GM12878 (cell line): Measurements from ENCODE around the gene PRKACG. TPM values are rescaled to one million over a fixed set of nuclear protein-coding genes. Genes with fewer than 3 reads are reported as not detected.

Experiments used
- DPF2 ChIP-seq: fragments of 450-650 bp; IDR thresholded peaks from 2 replicates; pipeline ENCODE4 v1.6.1; 2017; ENCODE audit warnings: mild to moderate bottlenecking
- E2F8 ChIP-seq: fragments of 450-650 bp; IDR thresholded peaks from 2 replicates; pipeline ENCODE4 v1.6.1; 2018; ENCODE audit warnings: mild to moderate bottlenecking, low read depth, moderate library complexity; ENCODE audit not compliant: partially characterized antibody
- FOXM1 ChIP-seq: IDR thresholded peaks from 2 replicates; pipeline ENCODE4 v1.6.1; 2012; ENCODE audit warnings: low read depth, mild to moderate bottlenecking, inconsistent platforms, low read length, moderate library complexity
- NFYA ChIP-seq: IDR thresholded peaks from 2 replicates; pipeline ENCODE4 v1.6.1; 2011; ENCODE audit warnings: low read depth, mild to moderate bottlenecking, low read length, improper control_type of control experiment, borderline replicate concordance
- NKRF ChIP-seq: fragments of 450-650 bp; conservative IDR thresholded peaks from 2 replicates; pipeline ENCODE4 v1.6.1; 2017; ENCODE audit warnings: mild to moderate bottlenecking, moderate library complexity
- NR2C1 ChIP-seq: fragments of 450-650 bp; IDR thresholded peaks from 2 replicates; pipeline ENCODE4 v1.6.1; 2017; ENCODE audit warnings: antibody characterized with exemption, mild to moderate bottlenecking, moderate library complexity
- PAX8 ChIP-seq: fragments of 450-650 bp; IDR thresholded peaks from 2 replicates; pipeline ENCODE4 v1.6.1; 2017; ENCODE audit warnings: mild to moderate bottlenecking, moderate library complexity
- PKNOX1 ChIP-seq: fragments of 450-650 bp; IDR thresholded peaks from 2 replicates; pipeline ENCODE4 v1.6.1; 2016; ENCODE audit warnings: mild to moderate bottlenecking
- PML ChIP-seq: IDR thresholded peaks from 2 replicates; pipeline ENCODE4 v1.6.1; 2012; ENCODE audit warnings: low read length, inconsistent platforms
- POLR2AphosphoS5 ChIP-seq: IDR thresholded peaks from 2 replicates; pipeline ENCODE4 v1.6.1; 2011; ENCODE audit warnings: mild to moderate bottlenecking, low read length, inconsistent platforms
- POU2F2 ChIP-seq: IDR thresholded peaks from 3 replicates; pipeline ENCODE4 v1.6.1; 2011; ENCODE audit warnings: low read depth, mild to moderate bottlenecking, low read length, borderline replicate concordance
- PRDM15 ChIP-seq: fragments of 450-650 bp; formaldehyde crosslinking; IDR thresholded peaks from 2 replicates; pipeline ENCODE4 v1.4.0; 2020; ENCODE audit warnings: mild to moderate bottlenecking, moderate library complexity
- REST ChIP-seq: IDR thresholded peaks from 2 replicates; pipeline ENCODE4 v1.6.1; 2012; ENCODE audit warnings: mild to moderate bottlenecking, low read depth, low read length
- ZNF217 ChIP-seq: fragments of 450-650 bp; IDR thresholded peaks from 2 replicates; pipeline ENCODE4 v1.6.1; 2017; ENCODE audit warnings: antibody characterized with exemption, mild to moderate bottlenecking
- polyA plus RNA-seq, 11 experiments: library from polyadenylated mRNA; depleted of rRNA in 4 of 11; unstranded in 6 of 11; stranded (reverse) in 5 of 11; fragments of >200 nt; fragmentation: Nextera tagmentation in 4 of 11; fragmentation: Illumina TruSeq in 1 of 11; extraction: Ambion mirVana in 4 of 11; extraction: Trizol in 1 of 11; gene quantifications; 1 replicate in 1 of 11; 2 replicates in 10 of 11; pipeline versions ENCODE4 v1.2.1 to v1.2.3, GENCODE V29; 2011 to 2016; ENCODE audit warnings: inconsistent platforms in 2 of 11, missing spikeins in 2 of 11, low read depth in 1 of 11
- total RNA-seq, 4 experiments: library from RNA; depleted of rRNA in 3 of 4; stranded (reverse); fragments of >200 nt in 3 of 4; fragmentation: Illumina TruSeq in 1 of 4; extraction: Trizol in 1 of 4; gene quantifications; 2 replicates each; pipeline versions ENCODE4 v1.2.1 to v1.2.3, GENCODE V29; 2013 to 2021
- TF ChIP-seq, protein P1 (sequence below): IDR thresholded peaks from 2 replicates; pipeline ENCODE4 v1.6.1; 2011; ENCODE audit warnings: low read depth, mild to moderate bottlenecking, low read length, moderate library complexity, borderline replicate concordance; ENCODE audit errors: extremely low read depth

PRKACG gene
- total and polyA plus RNA-seq, 10 of the 15 experiments (the other 5 are each of a cell fraction or from before 2014, with no cell fraction given): not detected

- TF ChIP-seq PKNOX1 (peak; percentile 58; the same call in 1 of the 2 replicates), ZNF217 (peak; percentile 91), FOXM1 (peak; percentile 90), NR2C1 (no peak), PRDM15 (CRISPR knock-in tag) (no peak), NKRF (no peak), PML (0 out of 2 replicates have a peak, but pooled peaks have one; percentile 48), NFYA (no peak), POU2F2 (no peak), DPF2 (peak; percentile 45; the same call in 1 of the 2 replicates), E2F8 (no peak), PAX8 (no peak), POLR2AphosphoS5 (no peak), REST (no peak)
- TF ChIP-seq, protein P1, sequence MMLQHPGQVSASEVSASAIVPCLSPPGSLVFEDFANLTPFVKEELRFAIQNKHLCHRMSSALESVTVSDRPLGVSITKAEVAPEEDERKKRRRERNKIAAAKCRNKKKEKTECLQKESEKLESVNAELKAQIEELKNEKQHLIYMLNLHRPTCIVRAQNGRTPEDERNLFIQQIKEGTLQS: no peak
Measured at GRCh38 chr9:68974431-68974830, 39.5 kb downstream of the PRKACG start (continued).
